ENCODE measurements around the gene TMEM97. TPM values are rescaled to one million over a fixed set of nuclear protein-coding genes. Genes with fewer than 3 reads are reported as not detected.
"Not testable (repeated sequence)": the region's sequence is repeated elsewhere in the genome, so short reads cannot be mapped to it uniquely, and the experiment has no call there.

Gene TMEM97
- total and polyA plus RNA-seq, 9 of the 15 experiments (the other 6 are each of a cell fraction or from before 2014, with no cell fraction given): 34.6 to 121 (median 76.0) TPM

DNA sequence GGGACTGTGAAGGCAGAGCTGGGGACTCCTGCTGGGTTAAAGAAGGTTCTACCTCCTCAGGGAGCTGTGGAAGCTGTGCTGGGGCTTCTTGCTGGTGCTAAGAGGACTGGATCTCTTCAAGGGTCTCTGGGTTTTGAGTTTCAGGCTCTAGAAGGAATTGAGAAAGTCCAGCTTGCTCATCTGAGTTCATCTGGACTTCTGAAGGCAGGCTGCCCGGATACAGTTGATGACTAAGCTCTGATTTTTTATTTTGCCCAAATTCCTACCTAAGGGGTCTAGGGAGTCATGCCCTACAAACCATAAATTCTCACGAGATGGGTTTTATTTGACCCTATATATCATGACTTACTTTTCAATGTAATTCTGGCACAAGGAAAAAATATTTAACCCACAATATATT is 46.8 kb upstream of the TMEM97 start:
- ChIA-PET CTCF (ENCODE audit: low intra/inter-chr PET ratio) (no interaction called here), POLR2A (interaction anchor here (0.9 to 1.2 kb wide), 3 partner anchors 11 to 59 kb away, joined by 3 to 4 read pairs (median 3); no protein-coding TSS in a partner anchor)
- H3K4me3 ChIP-seq: no peak overlapping the region
- no peak overlapping the region for H3K9ac ChIP-seq (ENCODE audit: insufficient read depth in 1 of 2, low read depth in 2 of 2, low read length in 2 of 2)
- no peak overlapping the region for H3K4me2 ChIP-seq (ENCODE audit: insufficient read depth, low read length)
- H3K27me3 ChIP-seq (ENCODE audit: control insufficient read depth in 2 of 2, insufficient read depth in 2 of 2, low read length in 2 of 2): peaks cover 0 to 8% of the 10 kb centered on the region in 2 experiments; a peak in 2 of 5 replicates
- in situ Hi-C loops (cut with MboI) (no loop called here), intact Hi-C loops (cut with micrococcal nuclease) (no loop called here)
- DNase-seq (ENCODE audit: extremely low read depth in 1 of 4, low spot score in 3 of 4) (no peak), ATAC-seq (no peak), FAIRE-seq (no peak)
- no peaks in the 10 kb centered on the region for H3K79me2 ChIP-seq (ENCODE audit: control insufficient read depth, insufficient read depth, low read length)
- no peak overlapping the region for H3K27ac ChIP-seq (ENCODE audit: extremely low read depth, low read depth, low read length)
- WGBS (ENCODE audit: insufficient coverage, low coverage, missing lambda C conversion rate): 11% methylated on average over 2 of the region's 2 CpGs
- no TSS peak for BruUV-seq (replicated peaks)
- peaks cover 10% of the 10 kb centered on the region for H3K9me3 ChIP-seq (replicated peaks; ENCODE audit: control insufficient read depth, insufficient read depth, low read depth, low read length)
- no peaks in the 10 kb centered on the region for H3K36me3 ChIP-seq (ENCODE audit: control insufficient read depth, insufficient read depth, low read length)
- TF ChIP-seq NFE2L1 (tag; IDR thresholded peaks at IDR 0.05; ENCODE audit: borderline replicate concordance, low read depth) (no peak), SMAD1 (IDR thresholded peaks at IDR 0.05; ENCODE audit: low read depth, low read length, partially characterized antibody) (no peak), NR1H2 (CRISPR knock-in tag; IDR thresholded peaks at IDR 0.05) (no peak), CSDE1 (IDR thresholded peaks at IDR 0.05) (no peak), POLR2AphosphoS2 (IDR thresholded peaks at IDR 0.05; ENCODE audit: low read length) (no peak), SRSF9 (IDR thresholded peaks at IDR 0.05; ENCODE audit: borderline replicate concordance, low read depth, low read length) (no peak), HLTF (IDR thresholded peaks at IDR 0.05) (no peak)
- TF ChIP-seq, protein P1, sequence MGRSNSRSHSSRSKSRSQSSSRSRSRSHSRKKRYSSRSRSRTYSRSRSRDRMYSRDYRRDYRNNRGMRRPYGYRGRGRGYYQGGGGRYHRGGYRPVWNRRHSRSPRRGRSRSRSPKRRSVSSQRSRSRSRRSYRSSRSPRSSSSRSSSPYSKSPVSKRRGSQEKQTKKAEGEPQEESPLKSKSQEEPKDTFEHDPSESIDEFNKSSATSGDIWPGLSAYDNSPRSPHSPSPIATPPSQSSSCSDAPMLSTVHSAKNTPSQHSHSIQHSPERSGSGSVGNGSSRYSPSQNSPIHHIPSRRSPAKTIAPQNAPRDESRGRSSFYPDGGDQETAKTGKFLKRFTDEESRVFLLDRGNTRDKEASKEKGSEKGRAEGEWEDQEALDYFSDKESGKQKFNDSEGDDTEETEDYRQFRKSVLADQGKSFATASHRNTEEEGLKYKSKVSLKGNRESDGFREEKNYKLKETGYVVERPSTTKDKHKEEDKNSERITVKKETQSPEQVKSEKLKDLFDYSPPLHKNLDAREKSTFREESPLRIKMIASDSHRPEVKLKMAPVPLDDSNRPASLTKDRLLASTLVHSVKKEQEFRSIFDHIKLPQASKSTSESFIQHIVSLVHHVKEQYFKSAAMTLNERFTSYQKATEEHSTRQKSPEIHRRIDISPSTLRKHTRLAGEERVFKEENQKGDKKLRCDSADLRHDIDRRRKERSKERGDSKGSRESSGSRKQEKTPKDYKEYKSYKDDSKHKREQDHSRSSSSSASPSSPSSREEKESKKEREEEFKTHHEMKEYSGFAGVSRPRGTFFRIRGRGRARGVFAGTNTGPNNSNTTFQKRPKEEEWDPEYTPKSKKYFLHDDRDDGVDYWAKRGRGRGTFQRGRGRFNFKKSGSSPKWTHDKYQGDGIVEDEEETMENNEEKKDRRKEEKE (IDR thresholded peaks at IDR 0.05; ENCODE audit: borderline replicate concordance in 1 of 2, control insufficient read depth in 1 of 2, low read depth in 2 of 2, low read length in 1 of 2): no peak
- TF ChIP-seq, protein P2, sequence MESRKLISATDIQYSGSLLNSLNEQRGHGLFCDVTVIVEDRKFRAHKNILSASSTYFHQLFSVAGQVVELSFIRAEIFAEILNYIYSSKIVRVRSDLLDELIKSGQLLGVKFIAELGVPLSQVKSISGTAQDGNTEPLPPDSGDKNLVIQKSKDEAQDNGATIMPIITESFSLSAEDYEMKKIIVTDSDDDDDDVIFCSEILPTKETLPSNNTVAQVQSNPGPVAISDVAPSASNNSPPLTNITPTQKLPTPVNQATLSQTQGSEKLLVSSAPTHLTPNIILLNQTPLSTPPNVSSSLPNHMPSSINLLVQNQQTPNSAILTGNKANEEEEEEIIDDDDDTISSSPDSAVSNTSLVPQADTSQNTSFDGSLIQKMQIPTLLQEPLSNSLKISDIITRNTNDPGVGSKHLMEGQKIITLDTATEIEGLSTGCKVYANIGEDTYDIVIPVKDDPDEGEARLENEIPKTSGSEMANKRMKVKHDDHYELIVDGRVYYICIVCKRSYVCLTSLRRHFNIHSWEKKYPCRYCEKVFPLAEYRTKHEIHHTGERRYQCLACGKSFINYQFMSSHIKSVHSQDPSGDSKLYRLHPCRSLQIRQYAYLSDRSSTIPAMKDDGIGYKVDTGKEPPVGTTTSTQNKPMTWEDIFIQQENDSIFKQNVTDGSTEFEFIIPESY (CRISPR knock-in tag; IDR thresholded peaks at IDR 0.05): no peak
- no peaks in the 10 kb centered on the region for H4K20me1 ChIP-seq (replicated peaks; ENCODE audit: control insufficient read depth, insufficient read depth, low read length)
- H2AFZ ChIP-seq (ENCODE audit: low read depth, low read length): no peak overlapping the region
- H3K9me1 ChIP-seq (ENCODE audit: control insufficient read depth, insufficient read depth, low read length): no peaks in the 10 kb centered on the region
- peaks cover 3 to 11% of the 10 kb centered on the region in 2 experiments; a peak in 3 of 5 replicates for H3K4me1 ChIP-seq (replicated peaks in 1 of 2; ENCODE audit: control insufficient read depth in 2 of 2, insufficient read depth in 2 of 2, low read length in 2 of 2)

DNA sequence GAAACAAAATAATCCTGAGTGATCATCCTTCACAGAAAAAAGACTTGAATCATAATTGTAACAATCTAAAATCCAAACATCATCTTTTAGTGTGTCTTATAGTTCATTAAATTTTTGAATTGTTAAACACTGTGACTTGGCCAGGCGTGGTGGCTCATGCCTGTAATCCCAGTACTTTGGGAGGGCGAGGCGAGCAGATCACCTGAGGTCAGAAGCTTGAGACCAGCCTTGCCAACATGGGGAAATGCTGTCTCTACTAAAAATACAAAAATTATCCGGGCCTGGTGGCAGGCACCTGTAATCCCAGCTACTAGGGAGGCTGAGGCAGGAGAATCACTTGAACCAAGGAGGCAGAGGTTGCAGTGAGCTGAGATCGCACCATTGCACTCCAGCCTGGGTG is 45.7 kb upstream of the TMEM97 start:
- H3K9me1 ChIP-seq (ENCODE audit: control insufficient read depth, insufficient read depth, low read length); H3K36me3 ChIP-seq (ENCODE audit: control insufficient read depth, insufficient read depth, low read length); H3K9ac ChIP-seq (ENCODE audit: insufficient read depth in 1 of 2, low read depth in 2 of 2, low read length in 2 of 2); DNase-seq (ENCODE audit: extremely low read depth in 1 of 4, low spot score in 3 of 4); H3K27me3 ChIP-seq (ENCODE audit: control insufficient read depth in 2 of 2, insufficient read depth in 2 of 2, low read length in 2 of 2); in situ Hi-C loops (cut with MboI); CTCF ChIA-PET (ENCODE audit: low intra/inter-chr PET ratio); H3K4me3 ChIP-seq; H2AFZ ChIP-seq (ENCODE audit: low read depth, low read length); FAIRE-seq; H3K4me1 ChIP-seq (replicated peaks in 1 of 2; ENCODE audit: control insufficient read depth in 2 of 2, insufficient read depth in 2 of 2, low read length in 2 of 2); ATAC-seq; intact Hi-C loops (cut with micrococcal nuclease); H3K79me2 ChIP-seq (ENCODE audit: control insufficient read depth, insufficient read depth, low read length); BruUV-seq (replicated peaks); H3K9me3 ChIP-seq (replicated peaks; ENCODE audit: control insufficient read depth, insufficient read depth, low read depth, low read length); H3K4me2 ChIP-seq (ENCODE audit: insufficient read depth, low read length); H3K27ac ChIP-seq (ENCODE audit: extremely low read depth, low read depth, low read length); H4K20me1 ChIP-seq (replicated peaks; ENCODE audit: control insufficient read depth, insufficient read depth, low read length): not testable (repeated sequence)
- 18% methylated on average over 5 of the region's 5 CpGs for WGBS (ENCODE audit: insufficient coverage, low coverage, missing lambda C conversion rate)
- POLR2A ChIA-PET: interaction anchor here (0.9 to 1.0 kb wide), 2 partner anchors 28 to 62 kb away, joined by 3 to 5 read pairs; partner anchors contain the start of genes IFT20 and TNFAIP1

Measured in K562 (cell line).